ENCODE results near the gene HOXD8.

The HOXD8 gene

DNA sequence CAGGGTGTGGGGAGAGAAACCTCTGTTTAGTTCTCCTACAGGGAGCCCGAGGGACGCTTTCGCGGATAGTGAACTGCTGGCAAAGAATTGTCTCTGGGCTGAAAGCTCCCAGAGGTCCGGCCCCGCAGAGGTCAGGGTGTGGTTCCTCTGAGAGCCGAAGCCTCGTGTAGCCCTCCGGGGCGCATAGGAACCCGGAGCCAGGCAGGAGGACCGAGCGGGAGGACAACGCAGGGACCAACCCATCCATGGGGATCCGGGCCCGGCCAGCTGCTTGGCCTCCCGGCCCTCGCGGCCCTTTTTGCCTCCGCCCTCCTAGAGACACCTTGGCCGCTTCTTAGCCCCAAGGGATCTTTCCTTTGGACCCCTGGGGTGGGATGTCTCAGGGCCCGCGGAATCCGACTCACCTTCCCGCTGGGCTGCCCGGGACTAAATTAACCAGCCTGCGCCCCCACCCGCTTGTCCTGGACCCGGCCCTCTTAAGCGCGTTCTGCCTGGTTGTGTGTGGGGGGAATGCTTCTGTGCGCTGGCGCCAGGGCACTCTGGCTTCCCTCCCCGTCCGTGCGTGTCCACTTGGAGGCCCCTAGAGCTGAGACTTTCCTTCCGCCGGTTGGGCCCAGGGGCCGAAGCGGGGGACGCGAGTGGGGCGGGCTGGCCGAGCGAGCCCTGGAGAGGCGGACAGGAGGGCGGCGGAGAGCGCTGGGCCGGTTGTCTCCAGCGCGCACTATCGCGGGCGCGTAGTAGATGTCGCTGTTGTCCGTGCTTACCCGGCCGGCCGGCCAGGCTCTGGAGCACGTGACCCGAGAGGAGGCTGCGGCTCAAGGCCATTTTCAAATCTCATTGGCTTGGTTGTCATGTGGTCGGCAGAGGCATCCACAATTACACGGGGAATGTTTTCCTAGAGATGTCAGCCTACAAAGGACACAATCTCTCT, 13.4 kb upstream of the HOXD8 start, which contains the start of gene HOXD10:
HOXD10 (plus strand) TSS at position 896 of the 931 bp plus-strand sequence. CDS start 56 bp downstream, outside the sequence.
- DNase-seq (ENCODE audit: low read depth in 2 of 3, low spot score in 1 of 3), result no peak

- DNase-seq (ENCODE audit: low read depth in 2 of 3, low spot score in 1 of 3), result no peak
Observed at GRCh38 chr2:176117162-176117822, 12.2 kb upstream of the HOXD8 start.

- no peak for DNase-seq (ENCODE audit: low read depth in 2 of 3, low spot score in 1 of 3)
Observed at GRCh38 chr2:176117823-176118371, 11.6 kb upstream of the HOXD8 start.

GRCh38 chr2:176118601-176119339, 10.7 kb upstream of the HOXD8 start:
- DNase-seq (ENCODE audit: low read depth in 2 of 3, low spot score in 1 of 3), result no peak

DNA sequence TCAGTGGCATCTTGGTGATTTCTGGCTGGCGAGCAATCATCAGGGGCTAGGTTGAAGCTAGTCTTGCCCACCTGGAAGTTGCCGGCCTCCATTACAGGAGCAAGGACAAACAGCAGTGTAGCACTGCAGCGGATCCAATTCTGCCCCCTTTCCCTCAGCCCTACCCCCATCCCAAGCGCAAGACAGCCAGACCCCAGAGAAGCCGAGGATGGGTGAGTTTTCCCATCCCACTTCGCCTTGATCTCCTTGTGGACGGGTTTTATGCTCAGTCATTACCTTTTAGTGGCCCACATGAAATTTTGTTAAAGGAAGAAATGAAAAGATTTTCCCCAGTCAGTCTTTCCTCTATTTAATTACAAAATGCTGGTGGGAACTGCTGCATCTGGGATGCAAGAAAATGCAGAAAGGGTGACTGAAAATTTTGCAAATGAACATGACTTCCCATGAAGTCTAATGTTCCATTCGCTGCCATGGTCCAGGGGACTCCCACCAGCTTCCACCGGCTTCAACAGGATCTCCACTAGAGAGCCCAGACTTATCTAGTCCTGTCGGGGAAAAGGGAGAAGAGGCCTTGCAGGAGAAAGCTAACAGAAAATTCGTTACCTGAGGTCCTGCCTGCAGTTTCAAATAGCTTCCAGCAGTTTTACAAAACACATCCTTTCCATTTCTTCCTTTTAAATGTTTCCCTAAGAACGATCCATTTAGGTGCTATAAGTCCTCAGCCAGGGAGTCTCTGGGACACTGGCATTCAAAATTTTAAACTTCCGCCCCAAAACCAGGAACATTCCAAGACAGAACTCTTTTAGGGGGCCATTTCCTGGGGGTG, 8.9 kb upstream of the HOXD8 start:
- DNase-seq (ENCODE audit: low read depth in 2 of 3, low spot score in 1 of 3), result no peak

- DNase-seq (ENCODE audit: low read depth in 2 of 3, low spot score in 1 of 3), result no peak
Observed at GRCh38 chr2:176121190-176122051, 8.1 kb upstream of the HOXD8 start.

- DNase-seq (ENCODE audit: low read depth in 2 of 3, low spot score in 1 of 3), result no peak
Observed at GRCh38 chr2:176122052-176122682, 7.3 kb upstream of the HOXD8 start.

GRCh38 chr2:176122683-176123410, 6.7 kb upstream of the HOXD8 start, which contains the start of gene HOXD9:
Gene HOXD9 (plus strand): TSS chr2:176122719. CDS start chr2:176122769, 50 bp downstream.
- no peak for DNase-seq (ENCODE audit: low read depth in 2 of 3, low spot score in 1 of 3)

- no peak for DNase-seq (ENCODE audit: low read depth in 2 of 3, low spot score in 1 of 3)
Observed at GRCh38 chr2:176123411-176124109, 5.9 kb upstream of the HOXD8 start.

GRCh38 chr2:176124110-176124946, 5.2 kb upstream of the HOXD8 start:
- no peak for DNase-seq (ENCODE audit: low read depth in 2 of 3, low spot score in 1 of 3)

DNA sequence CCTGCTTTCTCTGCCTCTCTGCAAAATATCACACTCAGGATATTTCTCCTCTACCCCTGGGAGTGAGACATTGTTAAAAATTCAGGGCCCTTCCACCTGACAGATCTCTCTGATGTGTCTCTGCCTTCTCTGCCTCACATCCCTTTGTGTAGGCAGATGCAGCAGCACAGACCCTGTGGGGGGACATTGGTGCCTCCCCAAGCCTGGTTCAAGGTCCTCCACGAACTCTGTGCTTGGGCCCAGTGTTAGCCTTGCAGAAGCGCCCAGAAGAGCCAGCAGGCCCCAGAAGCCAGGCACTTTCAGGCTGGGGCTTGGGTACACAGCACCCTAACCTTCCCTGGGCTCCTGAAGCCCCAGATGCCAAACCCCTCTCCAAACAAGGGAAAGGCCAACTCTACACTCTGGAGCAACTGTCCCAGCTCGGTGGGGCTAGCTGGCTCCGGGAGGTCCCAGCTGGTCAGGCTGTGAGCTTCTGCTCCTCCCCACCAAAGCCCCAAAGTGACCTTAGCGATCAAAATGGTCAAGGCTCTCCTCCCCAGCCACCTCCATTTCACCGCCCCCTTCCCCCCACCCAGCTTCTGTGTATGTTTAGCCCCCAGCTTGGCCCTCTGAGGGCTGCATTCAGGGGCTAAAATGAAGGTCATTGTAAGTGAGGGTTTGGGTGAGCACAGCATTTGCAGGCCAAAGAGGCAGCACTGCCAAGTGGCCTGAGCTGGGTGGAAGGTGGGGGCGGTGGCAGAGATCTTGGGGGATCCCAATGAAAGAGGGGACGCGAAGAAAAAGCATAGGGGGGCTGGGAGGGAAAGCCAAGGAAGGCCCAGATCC, 4.3 kb upstream of the HOXD8 start:
- DNase-seq (ENCODE audit: low read depth in 2 of 3, low spot score in 1 of 3), result no peak

DNA sequence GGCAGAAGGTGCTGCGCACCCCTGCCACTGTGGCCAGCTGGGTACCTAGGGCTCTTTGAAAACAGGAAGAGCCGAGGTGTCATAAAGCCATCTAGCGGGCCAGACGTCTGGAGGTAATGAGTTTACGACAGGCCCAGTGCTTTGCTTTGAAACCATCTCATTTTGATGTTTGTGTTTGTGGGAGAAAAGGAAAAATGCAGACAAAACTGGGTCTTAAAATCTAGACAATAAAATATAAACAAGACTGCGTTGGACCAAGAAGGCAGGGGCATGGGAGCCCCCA, 3.8 kb upstream of the HOXD8 start:
- no peak for DNase-seq (ENCODE audit: low read depth in 2 of 3, low spot score in 1 of 3)

GRCh38 chr2:176126929-176127773, 2.4 kb upstream of the HOXD8 start:
- DNase-seq (ENCODE audit: low read depth in 2 of 3, low spot score in 1 of 3), result peak in 2 of 3 donors; percentile 54 to 69

GRCh38 chr2:176127774-176128072, 1.8 kb upstream of the HOXD8 start:
- no peak for DNase-seq (ENCODE audit: low read depth in 2 of 3, low spot score in 1 of 3)

Measured in stimulated activated CD4-positive, alpha-beta T cell treated with anti-CD3 and anti-CD28 coated beads, Interleukin-12 subunit alpha, Interleukin-12 subunit beta, amount 100 ng/mL, for 48 hours (primary cell).